ENCODE data around the gene MATR3. TPM values are rescaled to one million over a fixed set of nuclear protein-coding genes. Genes with fewer than 3 reads are reported as not detected.

Gene MATR3
- total RNA-seq, 3 donors from 2014 or later: 112 to 165 (median 136) TPM

GRCh38 chr5:139273322-139273571, 20.3 kb upstream of the MATR3 start:
- H3K4me3 ChIP-seq: no peak overlapping the region
- H3K9me3 ChIP-seq: no peaks in the 10 kb centered on the region
- no peak for DNase-seq
- intact Hi-C loops (cut with DNase I, micrococcal nuclease): no loop called here
- ATAC-seq: peak; percentile 21
- no peaks in the 10 kb centered on the region for H3K36me3 ChIP-seq (ENCODE audit: low read depth)
- peaks cover 36% of the 10 kb centered on the region for H3K4me1 ChIP-seq (ENCODE audit: low read depth)
- TF ChIP-seq CTCF (IDR thresholded peaks at IDR 0.05): no peak

- intact Hi-C loops (cut with DNase I, micrococcal nuclease): no loop called here
- DNase-seq (peak; percentile 93 to 95 (median 95)), ATAC-seq (peak; percentile 93)
- no peak overlapping the region for H3K4me3 ChIP-seq
- no peaks in the 10 kb centered on the region for H3K36me3 ChIP-seq (ENCODE audit: low read depth)
- peak; percentile 27 for TF ChIP-seq CTCF (IDR thresholded peaks at IDR 0.05)
- peaks cover 39% of the 10 kb centered on the region for H3K4me1 ChIP-seq (ENCODE audit: low read depth)
- no peaks in the 10 kb centered on the region for H3K9me3 ChIP-seq
Observed at GRCh38 chr5:139273572-139274289, 19.8 kb upstream of the MATR3 start.

GRCh38 chr5:139275536-139275935, 18.0 kb upstream of the MATR3 start:
- Histone ChIP-seq H3K36me3 (ENCODE audit: low read depth) (no peaks in the 10 kb centered on the region), H3K4me3 (no peak overlapping the region), H3K9me3 (no peaks in the 10 kb centered on the region), H3K4me1 (ENCODE audit: low read depth) (peaks cover 39% of the 10 kb centered on the region)
- TF ChIP-seq CTCF (IDR thresholded peaks at IDR 0.05): no peak
- ATAC-seq (no peak), DNase-seq (no peak)
- intact Hi-C loops (cut with DNase I, micrococcal nuclease): no loop called here

- TF ChIP-seq CTCF (IDR thresholded peaks at IDR 0.05): no peak
- Histone ChIP-seq H3K4me1 (ENCODE audit: low read depth) (peaks cover 38% of the 10 kb centered on the region), H3K4me3 (no peak overlapping the region), H3K9me3 (no peaks in the 10 kb centered on the region), H3K36me3 (ENCODE audit: low read depth) (no peaks in the 10 kb centered on the region)
- peak; percentile 19 for ATAC-seq
- DNase-seq: peak in 1 of 3 donors; percentile 43
- intact Hi-C loops (cut with DNase I, micrococcal nuclease): no loop called here
Observed at GRCh38 chr5:139275956-139276355, 17.6 kb upstream of the MATR3 start.

- no peak for DNase-seq
- Histone ChIP-seq H3K4me1 (ENCODE audit: low read depth) (peaks cover 36% of the 10 kb centered on the region), H3K4me3 (no peak overlapping the region), H3K36me3 (ENCODE audit: low read depth) (no peaks in the 10 kb centered on the region), H3K9me3 (no peaks in the 10 kb centered on the region)
- intact Hi-C loops (cut with DNase I, micrococcal nuclease): no loop called here
- ATAC-seq: no peak
- TF ChIP-seq CTCF (IDR thresholded peaks at IDR 0.05): no peak
Observed at GRCh38 chr5:139276426-139276825, 17.1 kb upstream of the MATR3 start.

- intact Hi-C loops (cut with DNase I, micrococcal nuclease): no loop called here
- Histone ChIP-seq H3K9me3 (no peaks in the 10 kb centered on the region), H3K36me3 (ENCODE audit: low read depth) (no peaks in the 10 kb centered on the region), H3K4me1 (ENCODE audit: low read depth) (peaks cover 44% of the 10 kb centered on the region), H3K4me3 (no peak overlapping the region)
- ATAC-seq (no peak), DNase-seq (no peak)
- TF ChIP-seq CTCF (IDR thresholded peaks at IDR 0.05): no peak
Observed at GRCh38 chr5:139277171-139277570, 16.4 kb upstream of the MATR3 start.

Data from mucosa of descending colon (tissue), 3 donors.